ENCODE measurements around the gene RAB11FIP4.

- no peak for TF ChIP-seq CTCF (IDR thresholded peaks at IDR 0.05)
- no peak for TF ChIP-seq POLR2A (IDR thresholded peaks at IDR 0.05)
These were observed 100.7 kb downstream of the RAB11FIP4 start for GRCh38 chr17:31492206-31492605.
